HUES6 (cell line): Measurements from ENCODE around the gene C1orf232.

Experiments used
- H3K27ac ChIP-seq: 2 replicates; pipeline ENCODE4 v1.7.0; 2013; ENCODE audit warnings: low read depth, mild to moderate bottlenecking, low read length, inconsistent platforms
- H3K27me3 ChIP-seq: 2 replicates; pipeline ENCODE4 v1.6.1; 2013; ENCODE audit warnings: low read length; ENCODE audit not compliant: control insufficient read depth, insufficient read depth
- H3K36me3 ChIP-seq: 2 replicates; pipeline ENCODE4 v1.6.1; 2013; ENCODE audit warnings: low read length; ENCODE audit not compliant: control insufficient read depth, insufficient read depth
- H3K4me1 ChIP-seq: 2 replicates; pipeline ENCODE4 v1.6.1; 2013; ENCODE audit warnings: low read length; ENCODE audit not compliant: control insufficient read depth, insufficient read depth
- H3K4me3 ChIP-seq: 2 replicates; pipeline ENCODE4 v1.5.1; 2013; ENCODE audit warnings: low read depth, low read length
- H3K9ac ChIP-seq: one replicate; pipeline ENCODE4 v1.6.1; 2013; ENCODE audit warnings: mild to moderate bottlenecking, low read length
- H3K9me3 ChIP-seq: 2 replicates; pipeline ENCODE4 v1.6.1; 2013; ENCODE audit warnings: low read depth, low read length; ENCODE audit not compliant: control insufficient read depth, insufficient read depth

The C1orf232 gene

DNA sequence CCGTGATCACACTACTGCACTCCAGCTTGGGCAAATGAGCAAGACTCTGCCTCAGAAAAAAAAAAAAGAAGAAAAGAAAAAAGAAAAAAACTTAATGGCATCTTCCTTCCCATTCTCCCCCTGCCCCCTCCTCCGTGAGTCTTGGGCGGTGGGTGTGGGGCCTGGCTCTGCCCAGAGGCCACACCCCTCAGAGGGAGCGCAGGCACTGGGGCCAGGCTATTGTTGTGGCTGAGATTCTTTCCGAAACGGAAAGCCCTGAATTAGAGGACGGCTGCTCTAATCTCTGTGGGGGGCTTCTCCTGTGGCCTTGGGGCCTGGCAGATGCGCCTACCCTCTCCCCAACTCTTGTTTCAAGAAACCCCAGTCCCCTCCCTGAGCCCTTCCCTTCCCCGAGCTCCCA, 14.0 kb downstream of the C1orf232 start:
- no peaks in the 10 kb centered on the region for H3K36me3 ChIP-seq

DNA sequence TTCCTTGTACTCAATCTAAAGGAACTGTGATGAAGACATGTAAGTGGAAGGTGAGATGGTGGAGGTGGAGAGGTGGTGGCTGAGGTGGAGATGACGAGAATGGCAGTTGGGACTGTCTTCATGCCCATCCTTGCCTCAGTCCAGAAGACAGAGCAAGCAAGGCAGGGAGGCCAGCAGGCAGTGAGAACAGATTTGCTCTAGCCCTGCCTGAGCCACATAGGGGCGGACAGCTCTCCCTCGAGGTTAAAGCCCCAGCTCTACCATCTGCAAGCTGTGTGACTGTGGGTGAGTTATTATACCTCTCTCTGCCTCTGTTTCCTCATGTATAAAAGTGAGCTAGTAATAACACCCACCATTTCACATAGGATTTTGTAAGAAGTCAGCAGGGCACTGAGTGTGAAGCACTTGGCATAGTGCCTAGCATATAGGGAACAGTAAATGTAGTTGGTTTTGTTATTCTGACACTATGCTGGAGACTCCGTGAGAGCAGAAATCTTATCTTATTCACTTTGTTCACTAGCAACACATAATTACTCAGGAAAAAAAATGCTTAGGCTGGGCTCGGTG, 14.7 kb downstream of the C1orf232 start:
- Histone ChIP-seq H3K4me3 (no peak overlapping the region), H3K9me3 (no peaks in the 10 kb centered on the region), H3K4me1 (peaks cover 37% of the 10 kb centered on the region), H3K9ac (no peak overlapping the region), H3K27me3 (peaks cover 84% of the 10 kb centered on the region), H3K27ac (no peak overlapping the region), H3K36me3 (no peaks in the 10 kb centered on the region)

More for the DNA sequence above, 14.0 kb downstream of the C1orf232 start:
- peaks cover 44% of the 10 kb centered on the region for H3K4me1 ChIP-seq
- no peak overlapping the region for H3K27ac ChIP-seq
- H3K4me3 ChIP-seq = peak overlapping the region; percentile 49
- H3K27me3 ChIP-seq = peaks cover 87% of the 10 kb centered on the region
- H3K9me3 ChIP-seq = no peaks in the 10 kb centered on the region
- no peak overlapping the region for H3K9ac ChIP-seq

DNA sequence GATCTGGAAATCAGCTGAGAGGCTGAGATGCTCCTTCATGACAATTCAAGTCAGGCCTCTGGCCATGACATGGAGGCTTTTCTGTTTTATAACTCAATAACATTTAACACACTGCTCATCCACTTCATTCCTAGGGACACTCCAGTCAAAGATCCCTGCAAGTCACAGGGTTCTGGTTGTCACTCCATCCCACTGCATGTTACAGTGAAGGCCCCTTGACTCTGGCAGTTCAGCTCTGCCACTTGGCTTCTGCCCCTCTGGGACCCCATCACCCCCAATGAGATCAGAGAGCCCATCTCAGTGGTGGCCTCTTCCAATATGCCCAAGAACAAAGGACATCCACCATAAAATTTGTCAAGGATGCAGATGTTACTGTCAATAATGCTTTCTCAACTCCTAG, 19.9 kb downstream of the C1orf232 start:
- no peaks in the 10 kb centered on the region for H3K36me3 ChIP-seq
- no peak overlapping the region for H3K9ac ChIP-seq
- no peak overlapping the region for H3K4me3 ChIP-seq
- no peaks in the 10 kb centered on the region for H3K9me3 ChIP-seq
- no peak overlapping the region for H3K27ac ChIP-seq
- H3K4me1 ChIP-seq = no peaks in the 10 kb centered on the region
- H3K27me3 ChIP-seq = peaks cover 63% of the 10 kb centered on the region

- no peaks in the 10 kb centered on the region for H3K36me3 ChIP-seq
- H3K4me3 ChIP-seq = no peak overlapping the region
- H3K27ac ChIP-seq = no peak overlapping the region
- H3K9me3 ChIP-seq = no peaks in the 10 kb centered on the region
- no peak overlapping the region for H3K9ac ChIP-seq
- no peaks in the 10 kb centered on the region for H3K4me1 ChIP-seq
- H3K27me3 ChIP-seq = peaks cover 42% of the 10 kb centered on the region
Observed at GRCh38 chr1:26145960-26146294, 22.8 kb downstream of the C1orf232 start.

- no peaks in the 10 kb centered on the region for H3K9me3 ChIP-seq
- H3K9ac ChIP-seq = no peak overlapping the region
- no peaks in the 10 kb centered on the region for H3K4me1 ChIP-seq
- peaks cover 37% of the 10 kb centered on the region for H3K27me3 ChIP-seq
- H3K27ac ChIP-seq = no peak overlapping the region
- no peak overlapping the region for H3K4me3 ChIP-seq
- H3K36me3 ChIP-seq = no peaks in the 10 kb centered on the region
Observed at GRCh38 chr1:26145041-26145959, 23.5 kb downstream of the C1orf232 start.

DNA sequence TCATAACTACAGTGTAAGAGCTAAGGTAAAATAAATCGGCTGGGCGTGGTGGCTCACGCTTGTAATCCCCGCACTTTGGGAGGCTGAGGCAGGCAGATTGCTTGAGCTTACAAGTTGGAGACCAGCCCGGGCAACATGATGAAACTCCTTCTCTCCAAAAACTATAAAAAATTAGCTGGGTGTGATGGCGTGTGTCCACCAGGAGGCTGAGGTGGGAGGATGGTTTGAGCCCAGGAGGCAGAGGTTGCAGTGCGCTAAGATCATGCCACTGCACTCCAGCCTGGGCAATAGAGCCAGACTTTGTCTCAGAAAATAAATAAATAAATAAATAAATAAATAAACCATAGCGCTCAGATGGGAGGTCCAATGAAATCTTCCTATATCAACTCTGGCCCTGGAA, 26.6 kb downstream of the C1orf232 start:
- no peak overlapping the region for H3K4me3 ChIP-seq
- no peaks in the 10 kb centered on the region for H3K36me3 ChIP-seq
- no peak overlapping the region for H3K9ac ChIP-seq
- no peaks in the 10 kb centered on the region for H3K9me3 ChIP-seq
- peaks cover 18% of the 10 kb centered on the region for H3K27me3 ChIP-seq
- peaks cover 5% of the 10 kb centered on the region for H3K4me1 ChIP-seq
- H3K27ac ChIP-seq = no peak overlapping the region

- no peaks in the 10 kb centered on the region for H3K9me3 ChIP-seq
- no peak overlapping the region for H3K4me3 ChIP-seq
- H3K9ac ChIP-seq = no peak overlapping the region
Observed at GRCh38 chr1:26138974-26139558, 29.7 kb downstream of the C1orf232 start.

DNA sequence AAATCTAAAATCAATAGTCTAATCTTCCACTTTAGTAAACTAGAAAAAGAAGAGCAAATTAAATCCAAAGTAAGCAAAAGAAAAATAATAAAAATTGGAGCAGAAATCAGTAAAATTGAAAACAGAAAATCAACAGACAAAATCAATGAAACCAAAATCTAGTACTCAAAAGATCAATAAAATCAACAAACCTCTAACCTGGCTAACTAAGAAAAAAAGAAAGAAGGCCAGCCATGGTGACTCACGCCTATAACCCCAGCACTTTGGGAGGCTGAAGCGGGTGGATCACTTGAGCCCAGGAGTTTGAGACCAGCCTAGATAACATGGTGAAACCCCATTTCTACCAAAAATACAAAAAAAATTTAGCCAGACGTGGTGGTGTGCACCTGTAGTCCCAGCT, 34.3 kb downstream of the C1orf232 start:
- Histone ChIP-seq H3K27ac (no peak overlapping the region), H3K27me3 (no peaks in the 10 kb centered on the region), H3K9me3 (no peaks in the 10 kb centered on the region), H3K4me3 (no peak overlapping the region), H3K36me3 (no peaks in the 10 kb centered on the region), H3K9ac (no peak overlapping the region), H3K4me1 (peaks cover 5% of the 10 kb centered on the region)

More at GRCh38 chr1:26138974-26139558, 29.7 kb downstream of the C1orf232 start:
- Histone ChIP-seq H3K27me3 (no peaks in the 10 kb centered on the region), H3K27ac (no peak overlapping the region), H3K36me3 (no peaks in the 10 kb centered on the region), H3K4me1 (peaks cover 5% of the 10 kb centered on the region)

GRCh38 chr1:26132834-26133167, 36.0 kb downstream of the C1orf232 start:
- peaks cover under 1% of the 10 kb centered on the region; the same call in 1 of the 2 replicates for H3K4me1 ChIP-seq
- no peaks in the 10 kb centered on the region for H3K36me3 ChIP-seq
- H3K9ac ChIP-seq = no peak overlapping the region
- H3K27ac ChIP-seq = no peak overlapping the region
- no peak overlapping the region for H3K4me3 ChIP-seq
- H3K9me3 ChIP-seq = no peaks in the 10 kb centered on the region
- no peaks in the 10 kb centered on the region for H3K27me3 ChIP-seq

- Histone ChIP-seq H3K4me1 (peaks cover 5% of the 10 kb centered on the region; the same call in 1 of the 2 replicates), H3K27me3 (no peaks in the 10 kb centered on the region), H3K9ac (no peak overlapping the region), H3K4me3 (no peak overlapping the region), H3K36me3 (no peaks in the 10 kb centered on the region), H3K9me3 (no peaks in the 10 kb centered on the region), H3K27ac (no peak overlapping the region)
Observed at GRCh38 chr1:26132128-26132833, 36.5 kb downstream of the C1orf232 start.

GRCh38 chr1:26130695-26131094, 38.1 kb downstream of the C1orf232 start:
- no peaks in the 10 kb centered on the region for H3K27me3 ChIP-seq
- H3K36me3 ChIP-seq = no peaks in the 10 kb centered on the region
- no peaks in the 10 kb centered on the region for H3K9me3 ChIP-seq
- no peak overlapping the region for H3K27ac ChIP-seq
- no peak overlapping the region for H3K9ac ChIP-seq
- H3K4me1 ChIP-seq = peaks cover 13% of the 10 kb centered on the region
- no peak overlapping the region for H3K4me3 ChIP-seq
